ENCODE measurements around the gene LPIN3. TPM values are rescaled to one million over a fixed set of nuclear protein-coding genes. Genes with fewer than 3 reads are reported as not detected.

Gene LPIN3
- total and polyA plus RNA-seq, 2 experiments from 2014 or later, result 6.1 to 9.7 TPM

DNA sequence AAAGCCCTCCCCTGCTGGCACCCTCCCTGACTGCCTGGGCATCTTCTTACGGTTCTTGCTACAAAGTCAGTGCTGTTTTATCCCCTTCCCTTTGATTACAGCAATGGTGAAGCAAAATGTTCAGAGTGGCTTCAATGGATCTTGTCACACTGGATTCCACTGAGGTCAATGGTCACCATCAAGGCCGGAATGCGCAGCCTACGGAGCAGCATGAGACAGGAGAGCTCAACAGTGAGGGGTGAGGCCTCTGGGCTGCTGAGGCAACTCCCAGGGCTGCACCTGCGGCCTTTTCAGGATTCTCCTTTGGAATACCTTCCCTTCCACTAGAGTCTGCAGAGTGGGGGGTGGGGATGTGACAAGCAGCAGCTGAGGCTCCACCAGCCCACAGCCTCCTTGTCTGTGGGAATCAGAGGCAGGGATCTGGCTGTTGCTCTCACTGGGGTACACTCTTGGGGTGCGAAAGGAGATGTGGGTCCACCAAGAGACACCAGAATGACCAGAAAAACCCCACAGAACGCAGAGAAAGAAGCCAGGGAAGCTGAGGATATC lies 66.3 kb downstream of the LPIN3 start:
- no peak for DNase-seq (ENCODE audit: low spot score)

DNA sequence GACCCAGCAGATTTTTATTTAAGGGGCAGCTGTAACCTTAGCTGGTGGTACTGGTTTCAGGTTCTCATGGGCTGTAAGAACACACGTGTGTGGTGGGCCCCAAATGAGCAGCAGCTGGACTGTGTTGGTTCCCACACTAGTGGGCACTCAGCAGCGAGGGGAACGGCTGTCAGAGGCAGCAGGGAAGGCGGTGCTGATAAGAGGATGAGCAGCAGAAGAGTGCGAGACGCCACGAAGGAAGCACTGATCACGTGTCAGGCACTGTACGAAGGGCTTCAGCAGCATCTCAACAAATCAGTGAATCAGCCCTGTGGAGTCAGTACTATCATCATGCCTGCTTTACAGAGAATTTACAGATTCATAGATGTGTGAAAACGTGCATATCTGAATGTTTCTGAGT lies 67.0 kb downstream of the LPIN3 start:
- Histone ChIP-seq H3K27ac (ENCODE audit: low read depth) (no peak overlapping the region), H3K27me3 (ENCODE audit: insufficient read depth) (no peaks in the 10 kb centered on the region), H3K4me3 (no peak overlapping the region), H4K20me1 (replicated peaks; ENCODE audit: insufficient read depth) (peaks cover 6% of the 10 kb centered on the region; the same call in 1 of the 2 replicates), H3K4me1 (ENCODE audit: insufficient read depth) (no peaks in the 10 kb centered on the region), H3K4me2 (no peak overlapping the region), H3F3A (replicated peaks; ENCODE audit: low read depth) (no peaks in the 10 kb centered on the region), H3K36me3 (ENCODE audit: insufficient read depth) (peaks cover 24% of the 10 kb centered on the region), H3K9me2 (ENCODE audit: insufficient read depth) (no peaks in the 10 kb centered on the region), H2AFZ (no peak overlapping the region), H3K79me2 (replicated peaks; ENCODE audit: insufficient read depth) (no peaks in the 10 kb centered on the region)
- ATAC-seq, result no peak
- Mint-ChIP-seq H3K9me3 (no peaks in the 10 kb centered on the region; the same call in 2 of the 3 replicates), H3K4me1 (no peaks in the 10 kb centered on the region), H3K36me3 (ENCODE audit: low read depth) (peaks cover 57% of the 10 kb centered on the region), H3K27me3 (ENCODE audit: insufficient read depth, low read depth, poor library complexity) (no peaks in the 10 kb centered on the region), H3K4me3 (no peak overlapping the region), H3K27ac (no peak overlapping the region)
- DNase-seq (ENCODE audit: low spot score), result no peak
- no peak for TF ChIP-seq STAT1 (IDR thresholded peaks at IDR 0.05; ENCODE audit: unreplicated experiment)
- no peak for TF ChIP-seq ZNF331 (CRISPR knock-in tag; IDR thresholded peaks at IDR 0.05; ENCODE audit: low read depth)
- TF ChIP-seq POLR2AphosphoS5 (IDR thresholded peaks at IDR 0.05; ENCODE audit: low read depth), result no peak
- TF ChIP-seq EZH2phosphoT487 (IDR thresholded peaks at IDR 0.05; ENCODE audit: unreplicated experiment), result no peak
- TF ChIP-seq, protein P1, sequence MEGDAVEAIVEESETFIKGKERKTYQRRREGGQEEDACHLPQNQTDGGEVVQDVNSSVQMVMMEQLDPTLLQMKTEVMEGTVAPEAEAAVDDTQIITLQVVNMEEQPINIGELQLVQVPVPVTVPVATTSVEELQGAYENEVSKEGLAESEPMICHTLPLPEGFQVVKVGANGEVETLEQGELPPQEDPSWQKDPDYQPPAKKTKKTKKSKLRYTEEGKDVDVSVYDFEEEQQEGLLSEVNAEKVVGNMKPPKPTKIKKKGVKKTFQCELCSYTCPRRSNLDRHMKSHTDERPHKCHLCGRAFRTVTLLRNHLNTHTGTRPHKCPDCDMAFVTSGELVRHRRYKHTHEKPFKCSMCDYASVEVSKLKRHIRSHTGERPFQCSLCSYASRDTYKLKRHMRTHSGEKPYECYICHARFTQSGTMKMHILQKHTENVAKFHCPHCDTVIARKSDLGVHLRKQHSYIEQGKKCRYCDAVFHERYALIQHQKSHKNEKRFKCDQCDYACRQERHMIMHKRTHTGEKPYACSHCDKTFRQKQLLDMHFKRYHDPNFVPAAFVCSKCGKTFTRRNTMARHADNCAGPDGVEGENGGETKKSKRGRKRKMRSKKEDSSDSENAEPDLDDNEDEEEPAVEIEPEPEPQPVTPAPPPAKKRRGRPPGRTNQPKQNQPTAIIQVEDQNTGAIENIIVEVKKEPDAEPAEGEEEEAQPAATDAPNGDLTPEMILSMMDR (conservative IDR thresholded peaks at IDR 0.05; ENCODE audit: low read depth in 2 of 2), result no peak
- TF ChIP-seq NANOG (IDR thresholded peaks at IDR 0.05; ENCODE audit: borderline replicate concordance), result no peak
- no peak for TF ChIP-seq EZH2 (IDR thresholded peaks at IDR 0.05; ENCODE audit: low read depth, unreplicated experiment)
- TF ChIP-seq, protein P2, sequence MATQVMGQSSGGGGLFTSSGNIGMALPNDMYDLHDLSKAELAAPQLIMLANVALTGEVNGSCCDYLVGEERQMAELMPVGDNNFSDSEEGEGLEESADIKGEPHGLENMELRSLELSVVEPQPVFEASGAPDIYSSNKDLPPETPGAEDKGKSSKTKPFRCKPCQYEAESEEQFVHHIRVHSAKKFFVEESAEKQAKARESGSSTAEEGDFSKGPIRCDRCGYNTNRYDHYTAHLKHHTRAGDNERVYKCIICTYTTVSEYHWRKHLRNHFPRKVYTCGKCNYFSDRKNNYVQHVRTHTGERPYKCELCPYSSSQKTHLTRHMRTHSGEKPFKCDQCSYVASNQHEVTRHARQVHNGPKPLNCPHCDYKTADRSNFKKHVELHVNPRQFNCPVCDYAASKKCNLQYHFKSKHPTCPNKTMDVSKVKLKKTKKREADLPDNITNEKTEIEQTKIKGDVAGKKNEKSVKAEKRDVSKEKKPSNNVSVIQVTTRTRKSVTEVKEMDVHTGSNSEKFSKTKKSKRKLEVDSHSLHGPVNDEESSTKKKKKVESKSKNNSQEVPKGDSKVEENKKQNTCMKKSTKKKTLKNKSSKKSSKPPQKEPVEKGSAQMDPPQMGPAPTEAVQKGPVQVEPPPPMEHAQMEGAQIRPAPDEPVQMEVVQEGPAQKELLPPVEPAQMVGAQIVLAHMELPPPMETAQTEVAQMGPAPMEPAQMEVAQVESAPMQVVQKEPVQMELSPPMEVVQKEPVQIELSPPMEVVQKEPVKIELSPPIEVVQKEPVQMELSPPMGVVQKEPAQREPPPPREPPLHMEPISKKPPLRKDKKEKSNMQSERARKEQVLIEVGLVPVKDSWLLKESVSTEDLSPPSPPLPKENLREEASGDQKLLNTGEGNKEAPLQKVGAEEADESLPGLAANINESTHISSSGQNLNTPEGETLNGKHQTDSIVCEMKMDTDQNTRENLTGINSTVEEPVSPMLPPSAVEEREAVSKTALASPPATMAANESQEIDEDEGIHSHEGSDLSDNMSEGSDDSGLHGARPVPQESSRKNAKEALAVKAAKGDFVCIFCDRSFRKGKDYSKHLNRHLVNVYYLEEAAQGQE (IDR thresholded peaks at IDR 0.05; ENCODE audit: unreplicated experiment), result no peak
- TF ChIP-seq, protein P3, sequence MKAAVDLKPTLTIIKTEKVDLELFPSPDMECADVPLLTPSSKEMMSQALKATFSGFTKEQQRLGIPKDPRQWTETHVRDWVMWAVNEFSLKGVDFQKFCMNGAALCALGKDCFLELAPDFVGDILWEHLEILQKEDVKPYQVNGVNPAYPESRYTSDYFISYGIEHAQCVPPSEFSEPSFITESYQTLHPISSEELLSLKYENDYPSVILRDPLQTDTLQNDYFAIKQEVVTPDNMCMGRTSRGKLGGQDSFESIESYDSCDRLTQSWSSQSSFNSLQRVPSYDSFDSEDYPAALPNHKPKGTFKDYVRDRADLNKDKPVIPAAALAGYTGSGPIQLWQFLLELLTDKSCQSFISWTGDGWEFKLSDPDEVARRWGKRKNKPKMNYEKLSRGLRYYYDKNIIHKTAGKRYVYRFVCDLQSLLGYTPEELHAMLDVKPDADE (IDR thresholded peaks at IDR 0.05), result no peak
- TF ChIP-seq ZNF114 (CRISPR knock-in tag; IDR thresholded peaks at IDR 0.05), result no peak
- TF ChIP-seq JUNB (IDR thresholded peaks at IDR 0.05; ENCODE audit: unreplicated experiment), result no peak
- no peak for TF ChIP-seq CREB1 (CRISPR knock-in tag; IDR thresholded peaks at IDR 0.05; ENCODE audit: low read depth)

More for the DNA sequence above, 66.3 kb downstream of the LPIN3 start:
- Mint-ChIP-seq H3K36me3 (ENCODE audit: low read depth) (peaks cover 52% of the 10 kb centered on the region), H3K27ac (no peak overlapping the region), H3K4me1 (peaks cover 4% of the 10 kb centered on the region; the same call in 1 of the 3 replicates), H3K27me3 (ENCODE audit: insufficient read depth, low read depth, poor library complexity) (no peaks in the 10 kb centered on the region), H3K4me3 (no peak overlapping the region), H3K9me3 (no peaks in the 10 kb centered on the region)
- H2AFZ ChIP-seq, result no peak overlapping the region
- TF ChIP-seq ZNF331 (CRISPR knock-in tag; IDR thresholded peaks at IDR 0.05; ENCODE audit: low read depth) (no peak), JUNB (IDR thresholded peaks at IDR 0.05; ENCODE audit: unreplicated experiment) (no peak), NANOG (IDR thresholded peaks at IDR 0.05; ENCODE audit: borderline replicate concordance) (no peak), CREB1 (CRISPR knock-in tag; IDR thresholded peaks at IDR 0.05; ENCODE audit: low read depth) (no peak)
- TF ChIP-seq, protein P1 (conservative IDR thresholded peaks at IDR 0.05; ENCODE audit: low read depth in 2 of 2), result no peak
- no peaks in the 10 kb centered on the region for H3K4me1 ChIP-seq (ENCODE audit: insufficient read depth)
- H3K4me2 ChIP-seq, result no peak overlapping the region
- H3K9me2 ChIP-seq (ENCODE audit: insufficient read depth), result no peaks in the 10 kb centered on the region
- no peak overlapping the region for H3K4me3 ChIP-seq
- no peak for ATAC-seq
- H3K27ac ChIP-seq (ENCODE audit: low read depth), result no peak overlapping the region
- peaks cover 20% of the 10 kb centered on the region for H3K36me3 ChIP-seq (ENCODE audit: insufficient read depth)
- H3K27me3 ChIP-seq (ENCODE audit: insufficient read depth), result no peaks in the 10 kb centered on the region
- H3K79me2 ChIP-seq (replicated peaks; ENCODE audit: insufficient read depth), result no peaks in the 10 kb centered on the region
- peaks cover 6% of the 10 kb centered on the region; the same call in 1 of the 2 replicates for H4K20me1 ChIP-seq (replicated peaks; ENCODE audit: insufficient read depth)
- no peaks in the 10 kb centered on the region for H3F3A ChIP-seq (replicated peaks; ENCODE audit: low read depth)
